Measurements from ENCODE around the gene HTR4. TPM values are rescaled to one million over a fixed set of nuclear protein-coding genes. Genes with fewer than 3 reads are reported as not detected.

The HTR4 gene
- total RNA-seq, 1 experiment from 2014 or later = not detected

DNA sequence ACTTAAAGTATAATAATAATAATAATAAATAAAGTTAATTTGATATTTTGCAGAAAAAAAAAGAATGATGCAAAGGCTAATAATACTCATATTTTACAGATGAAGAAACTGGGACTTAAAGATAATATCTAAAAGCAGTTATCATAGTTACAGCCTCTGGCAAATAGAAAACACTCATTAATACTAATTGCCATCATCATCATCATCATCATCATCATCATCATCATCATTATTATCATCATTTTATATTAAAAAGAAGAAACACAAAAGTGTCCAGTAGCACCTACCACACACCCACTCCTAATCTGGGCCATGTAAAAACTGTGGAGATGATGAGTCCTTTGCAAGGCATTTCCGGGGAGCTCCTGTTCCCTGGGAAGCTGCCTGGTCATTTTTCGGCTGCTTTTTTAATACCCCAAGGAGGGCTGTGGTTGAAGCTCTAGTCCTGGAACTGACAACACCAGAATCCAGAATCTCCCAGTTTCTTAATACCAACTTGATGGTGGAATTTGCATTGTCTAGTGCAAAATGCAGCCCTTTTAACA, 70.8 kb downstream of the HTR4 start:
- H3K79me2 ChIP-seq (ENCODE audit: insufficient read depth, low read length) = no peaks in the 10 kb centered on the region
- peaks cover 5% of the 10 kb centered on the region; the same call in 1 of the 2 replicates for H3K27me3 ChIP-seq (ENCODE audit: insufficient read depth, low read length)
- no peak overlapping the region for H2AFZ ChIP-seq (ENCODE audit: low read depth, low read length, poor library complexity, severe bottlenecking)
- H3K36me3 ChIP-seq (ENCODE audit: control insufficient read depth in 1 of 2, insufficient read depth in 2 of 2, low read length in 2 of 2) = no peaks in the 10 kb centered on the region
- H3K4me2 ChIP-seq (ENCODE audit: low read length) = no peak overlapping the region
- no peaks in the 10 kb centered on the region for H3K9me3 ChIP-seq (ENCODE audit: control insufficient read depth in 1 of 2, insufficient read depth in 1 of 2, low read depth in 1 of 2, low read length in 2 of 2)
- no peaks in the 10 kb centered on the region for H3K9me2 ChIP-seq (ENCODE audit: insufficient read depth)
- no peaks in the 10 kb centered on the region for H3K4me1 ChIP-seq (ENCODE audit: control insufficient read depth in 1 of 2, insufficient read depth in 2 of 2, low read length in 2 of 2)
- DNase-seq (ENCODE audit: low read depth, low spot score) (no peak), ATAC-seq (no peak)
- no peak overlapping the region for H3K27ac ChIP-seq (ENCODE audit: low read depth, low read length)
- ChIA-PET CTCF (no interaction called here), RAD21 (ENCODE audit: low non-redundant PET in 1 of 2, low total read pairs in 2 of 2, uncharacterized antibody in 2 of 2, unreplicated experiment in 2 of 2) (no interaction called here), POLR2A (no interaction called here)
- no peak overlapping the region for H3K4me3 ChIP-seq (replicated peaks in 1 of 2; ENCODE audit: low read depth in 1 of 2, low read length in 2 of 2)
- H3K9ac ChIP-seq (ENCODE audit: low read length) = no peak overlapping the region
- no peaks in the 10 kb centered on the region for H4K20me1 ChIP-seq (ENCODE audit: insufficient read depth)
- intact Hi-C loops (cut with micrococcal nuclease) = no loop called here
- TF ChIP-seq, protein P1, sequence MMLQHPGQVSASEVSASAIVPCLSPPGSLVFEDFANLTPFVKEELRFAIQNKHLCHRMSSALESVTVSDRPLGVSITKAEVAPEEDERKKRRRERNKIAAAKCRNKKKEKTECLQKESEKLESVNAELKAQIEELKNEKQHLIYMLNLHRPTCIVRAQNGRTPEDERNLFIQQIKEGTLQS (IDR thresholded peaks at IDR 0.05) = no peak
- TF ChIP-seq SIN3A (IDR thresholded peaks at IDR 0.05; ENCODE audit: low read depth) = no peak
- TF ChIP-seq JUND (IDR thresholded peaks at IDR 0.05) = no peak
- TF ChIP-seq CEBPB (IDR thresholded peaks at IDR 0.05; ENCODE audit: low read depth) = no peak
- no peak for TF ChIP-seq EGR1 (IDR thresholded peaks at IDR 0.05; ENCODE audit: low read depth)
- no peak for TF ChIP-seq SP1 (IDR thresholded peaks at IDR 0.05; ENCODE audit: low read depth)
- TF ChIP-seq RAD21 (IDR thresholded peaks at IDR 0.05; ENCODE audit: low read depth) = no peak
- no peak for TF ChIP-seq ZNF274 (IDR thresholded peaks at IDR 0.05; ENCODE audit: low read depth, low read length)
- no peak for TF ChIP-seq POLR2A (IDR thresholded peaks at IDR 0.05; ENCODE audit: borderline replicate concordance, extremely low read depth, insufficient read depth, insufficient read length)
- TF ChIP-seq SRF (IDR thresholded peaks at IDR 0.05; ENCODE audit: low read depth) = no peak
- no peak for TF ChIP-seq ELF1 (IDR thresholded peaks at IDR 0.05; ENCODE audit: borderline replicate concordance, low read depth)
- TF ChIP-seq, protein P2, sequence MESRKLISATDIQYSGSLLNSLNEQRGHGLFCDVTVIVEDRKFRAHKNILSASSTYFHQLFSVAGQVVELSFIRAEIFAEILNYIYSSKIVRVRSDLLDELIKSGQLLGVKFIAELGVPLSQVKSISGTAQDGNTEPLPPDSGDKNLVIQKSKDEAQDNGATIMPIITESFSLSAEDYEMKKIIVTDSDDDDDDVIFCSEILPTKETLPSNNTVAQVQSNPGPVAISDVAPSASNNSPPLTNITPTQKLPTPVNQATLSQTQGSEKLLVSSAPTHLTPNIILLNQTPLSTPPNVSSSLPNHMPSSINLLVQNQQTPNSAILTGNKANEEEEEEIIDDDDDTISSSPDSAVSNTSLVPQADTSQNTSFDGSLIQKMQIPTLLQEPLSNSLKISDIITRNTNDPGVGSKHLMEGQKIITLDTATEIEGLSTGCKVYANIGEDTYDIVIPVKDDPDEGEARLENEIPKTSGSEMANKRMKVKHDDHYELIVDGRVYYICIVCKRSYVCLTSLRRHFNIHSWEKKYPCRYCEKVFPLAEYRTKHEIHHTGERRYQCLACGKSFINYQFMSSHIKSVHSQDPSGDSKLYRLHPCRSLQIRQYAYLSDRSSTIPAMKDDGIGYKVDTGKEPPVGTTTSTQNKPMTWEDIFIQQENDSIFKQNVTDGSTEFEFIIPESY (IDR thresholded peaks at IDR 0.05; ENCODE audit: extremely low read depth, insufficient replicate concordance, low read length) = no peak
- no peak for TF ChIP-seq CBX3 (IDR thresholded peaks at IDR 0.05; ENCODE audit: low read depth)
- TF ChIP-seq YY1 (IDR thresholded peaks at IDR 0.05; ENCODE audit: extremely low read depth, insufficient replicate concordance, low read depth, low read length) = no peak
- TF ChIP-seq EZH2 (IDR thresholded peaks at IDR 0.05) = no peak
- TF ChIP-seq, protein P3, sequence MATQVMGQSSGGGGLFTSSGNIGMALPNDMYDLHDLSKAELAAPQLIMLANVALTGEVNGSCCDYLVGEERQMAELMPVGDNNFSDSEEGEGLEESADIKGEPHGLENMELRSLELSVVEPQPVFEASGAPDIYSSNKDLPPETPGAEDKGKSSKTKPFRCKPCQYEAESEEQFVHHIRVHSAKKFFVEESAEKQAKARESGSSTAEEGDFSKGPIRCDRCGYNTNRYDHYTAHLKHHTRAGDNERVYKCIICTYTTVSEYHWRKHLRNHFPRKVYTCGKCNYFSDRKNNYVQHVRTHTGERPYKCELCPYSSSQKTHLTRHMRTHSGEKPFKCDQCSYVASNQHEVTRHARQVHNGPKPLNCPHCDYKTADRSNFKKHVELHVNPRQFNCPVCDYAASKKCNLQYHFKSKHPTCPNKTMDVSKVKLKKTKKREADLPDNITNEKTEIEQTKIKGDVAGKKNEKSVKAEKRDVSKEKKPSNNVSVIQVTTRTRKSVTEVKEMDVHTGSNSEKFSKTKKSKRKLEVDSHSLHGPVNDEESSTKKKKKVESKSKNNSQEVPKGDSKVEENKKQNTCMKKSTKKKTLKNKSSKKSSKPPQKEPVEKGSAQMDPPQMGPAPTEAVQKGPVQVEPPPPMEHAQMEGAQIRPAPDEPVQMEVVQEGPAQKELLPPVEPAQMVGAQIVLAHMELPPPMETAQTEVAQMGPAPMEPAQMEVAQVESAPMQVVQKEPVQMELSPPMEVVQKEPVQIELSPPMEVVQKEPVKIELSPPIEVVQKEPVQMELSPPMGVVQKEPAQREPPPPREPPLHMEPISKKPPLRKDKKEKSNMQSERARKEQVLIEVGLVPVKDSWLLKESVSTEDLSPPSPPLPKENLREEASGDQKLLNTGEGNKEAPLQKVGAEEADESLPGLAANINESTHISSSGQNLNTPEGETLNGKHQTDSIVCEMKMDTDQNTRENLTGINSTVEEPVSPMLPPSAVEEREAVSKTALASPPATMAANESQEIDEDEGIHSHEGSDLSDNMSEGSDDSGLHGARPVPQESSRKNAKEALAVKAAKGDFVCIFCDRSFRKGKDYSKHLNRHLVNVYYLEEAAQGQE (IDR thresholded peaks at IDR 0.05; ENCODE audit: low read depth) = no peak
- no peak for TF ChIP-seq EZH2phosphoT487 (IDR thresholded peaks at IDR 0.05; ENCODE audit: borderline replicate concordance)
- BruUV-seq (replicated peaks) = no TSS peak
